Adrenal gland (tissue), 5 donors: ENCODE data around the gene THSD4.

Source experiments
- CTCF ChIP-seq, 6 experiments: fragments of 450-650 bp in 4 of 6; fragments of 200-600 bp in 2 of 6; sonication (generic) in 1 of 6; IDR thresholded peaks; 1 replicate in 5 of 6; 2 replicates in 1 of 6; pipeline versions ENCODE4 v1.5.1 to v1.8.0; 2016 to 2021; ENCODE audit warnings: antibody characterized with exemption in 6 of 6, mild to moderate bottlenecking in 2 of 6, moderate library complexity in 1 of 6
- POLR2A ChIP-seq, 2 donors: fragments of 450-650 bp; IDR thresholded peaks; one replicate each; pipeline ENCODE4 v1.6.1; 2017; ENCODE audit warnings: antibody characterized with exemption in 2 of 2, mild to moderate bottlenecking in 2 of 2, moderate library complexity in 1 of 2
- donor health status: DM: no; HTN: no; CAD: no.

DNA sequence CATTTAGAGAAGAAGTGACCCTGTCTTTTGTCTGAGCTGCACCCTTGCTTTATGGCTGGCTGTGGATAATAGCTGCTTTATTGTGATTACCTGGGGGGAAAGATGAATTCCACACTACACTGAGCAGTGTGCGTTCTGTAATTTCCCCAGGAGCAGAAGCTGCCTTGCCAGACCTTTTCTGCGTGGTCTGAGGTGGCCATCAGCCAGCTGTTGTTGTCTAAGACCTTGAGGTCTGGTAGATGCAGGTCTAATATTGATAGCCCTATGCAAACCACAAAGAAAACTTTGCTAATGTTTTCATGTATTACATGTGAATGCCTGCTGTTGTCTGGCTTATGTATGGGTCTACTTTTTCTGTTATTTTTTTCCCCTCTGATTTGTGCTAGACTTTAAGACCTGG lies 144.6 kb downstream of the THSD4 start:
- TF ChIP-seq CTCF (IDR thresholded peaks at IDR 0.05) = no peak
- TF ChIP-seq POLR2A (IDR thresholded peaks at IDR 0.05) = no peak
